Measurements from ENCODE around the gene BHLHE40.

DNA sequence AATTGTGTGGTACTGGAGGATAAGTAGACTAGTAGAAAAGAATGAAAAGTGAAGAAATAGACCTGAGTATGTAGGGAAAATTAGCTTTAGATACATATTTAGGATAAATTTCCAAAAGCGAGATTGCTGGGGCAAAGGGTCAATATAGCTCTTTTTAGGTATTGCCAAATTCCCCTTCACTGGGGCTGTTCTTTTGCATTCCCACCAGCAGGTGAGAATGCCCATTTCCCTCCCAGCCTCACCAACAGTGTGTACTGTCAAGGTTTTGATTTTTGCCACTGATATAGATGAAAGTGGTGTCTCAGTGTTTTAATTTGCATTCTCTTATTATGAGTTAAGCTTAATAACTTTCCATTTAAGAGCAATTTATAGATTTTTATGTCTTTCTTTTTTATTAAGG is 35.7 kb upstream of the BHLHE40 start:
- TF ChIP-seq POLR2AphosphoS5 (IDR thresholded peaks at IDR 0.05; ENCODE audit: low read depth, low read length) (no peak), SIN3A (IDR thresholded peaks at IDR 0.05; ENCODE audit: borderline replicate concordance, insufficient read depth, low read length) (no peak), TAF1 (IDR thresholded peaks at IDR 0.05; ENCODE audit: borderline replicate concordance, insufficient read depth, low read length) (no peak)
- TF ChIP-seq, protein P1, sequence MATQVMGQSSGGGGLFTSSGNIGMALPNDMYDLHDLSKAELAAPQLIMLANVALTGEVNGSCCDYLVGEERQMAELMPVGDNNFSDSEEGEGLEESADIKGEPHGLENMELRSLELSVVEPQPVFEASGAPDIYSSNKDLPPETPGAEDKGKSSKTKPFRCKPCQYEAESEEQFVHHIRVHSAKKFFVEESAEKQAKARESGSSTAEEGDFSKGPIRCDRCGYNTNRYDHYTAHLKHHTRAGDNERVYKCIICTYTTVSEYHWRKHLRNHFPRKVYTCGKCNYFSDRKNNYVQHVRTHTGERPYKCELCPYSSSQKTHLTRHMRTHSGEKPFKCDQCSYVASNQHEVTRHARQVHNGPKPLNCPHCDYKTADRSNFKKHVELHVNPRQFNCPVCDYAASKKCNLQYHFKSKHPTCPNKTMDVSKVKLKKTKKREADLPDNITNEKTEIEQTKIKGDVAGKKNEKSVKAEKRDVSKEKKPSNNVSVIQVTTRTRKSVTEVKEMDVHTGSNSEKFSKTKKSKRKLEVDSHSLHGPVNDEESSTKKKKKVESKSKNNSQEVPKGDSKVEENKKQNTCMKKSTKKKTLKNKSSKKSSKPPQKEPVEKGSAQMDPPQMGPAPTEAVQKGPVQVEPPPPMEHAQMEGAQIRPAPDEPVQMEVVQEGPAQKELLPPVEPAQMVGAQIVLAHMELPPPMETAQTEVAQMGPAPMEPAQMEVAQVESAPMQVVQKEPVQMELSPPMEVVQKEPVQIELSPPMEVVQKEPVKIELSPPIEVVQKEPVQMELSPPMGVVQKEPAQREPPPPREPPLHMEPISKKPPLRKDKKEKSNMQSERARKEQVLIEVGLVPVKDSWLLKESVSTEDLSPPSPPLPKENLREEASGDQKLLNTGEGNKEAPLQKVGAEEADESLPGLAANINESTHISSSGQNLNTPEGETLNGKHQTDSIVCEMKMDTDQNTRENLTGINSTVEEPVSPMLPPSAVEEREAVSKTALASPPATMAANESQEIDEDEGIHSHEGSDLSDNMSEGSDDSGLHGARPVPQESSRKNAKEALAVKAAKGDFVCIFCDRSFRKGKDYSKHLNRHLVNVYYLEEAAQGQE (IDR thresholded peaks at IDR 0.05; ENCODE audit: insufficient read depth in 1 of 2, low read depth in 2 of 2, low read length in 2 of 2): no peak
